HG03575 (cell line): ENCODE measurements around the gene SRBD1.

Experiments
- ATAC-seq: cut with Tn5 transposase; IDR thresholded peaks from one replicate; pipeline ENCODE4 v1.9.1; 2021; ENCODE audit not compliant: unreplicated experiment, insufficient number of reproducible peaks, low FRiP score; ENCODE audit errors: extremely low read depth

Gene SRBD1

GRCh38 chr2:45567974-45568789, 42.9 kb downstream of the SRBD1 start:
- ATAC-seq = peak; percentile 78

- no peak for ATAC-seq
Measured at GRCh38 chr2:45567288-45567963, 43.6 kb downstream of the SRBD1 start.

DNA sequence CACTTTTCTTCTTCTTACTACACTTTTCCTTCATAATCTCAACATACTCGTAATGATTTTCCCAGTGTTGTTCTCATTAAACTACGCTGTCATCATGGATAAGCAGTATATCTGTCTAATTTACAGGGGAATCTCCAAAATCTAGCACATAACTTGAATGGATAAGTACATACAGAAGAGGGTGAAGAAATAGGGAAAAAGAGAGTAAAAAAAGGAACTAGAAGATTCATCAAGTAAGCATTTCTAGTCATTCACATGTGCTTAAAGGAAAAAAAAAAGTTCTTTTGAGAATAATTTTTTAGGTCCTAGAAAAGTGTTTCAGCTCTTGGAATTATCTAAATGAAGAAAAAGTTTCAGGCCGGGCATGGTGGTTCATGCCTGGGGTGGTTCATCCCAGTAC, 51.6 kb downstream of the SRBD1 start:
- ATAC-seq = no peak

GRCh38 chr2:45554742-45555140, 56.3 kb downstream of the SRBD1 start:
- ATAC-seq = no peak

DNA sequence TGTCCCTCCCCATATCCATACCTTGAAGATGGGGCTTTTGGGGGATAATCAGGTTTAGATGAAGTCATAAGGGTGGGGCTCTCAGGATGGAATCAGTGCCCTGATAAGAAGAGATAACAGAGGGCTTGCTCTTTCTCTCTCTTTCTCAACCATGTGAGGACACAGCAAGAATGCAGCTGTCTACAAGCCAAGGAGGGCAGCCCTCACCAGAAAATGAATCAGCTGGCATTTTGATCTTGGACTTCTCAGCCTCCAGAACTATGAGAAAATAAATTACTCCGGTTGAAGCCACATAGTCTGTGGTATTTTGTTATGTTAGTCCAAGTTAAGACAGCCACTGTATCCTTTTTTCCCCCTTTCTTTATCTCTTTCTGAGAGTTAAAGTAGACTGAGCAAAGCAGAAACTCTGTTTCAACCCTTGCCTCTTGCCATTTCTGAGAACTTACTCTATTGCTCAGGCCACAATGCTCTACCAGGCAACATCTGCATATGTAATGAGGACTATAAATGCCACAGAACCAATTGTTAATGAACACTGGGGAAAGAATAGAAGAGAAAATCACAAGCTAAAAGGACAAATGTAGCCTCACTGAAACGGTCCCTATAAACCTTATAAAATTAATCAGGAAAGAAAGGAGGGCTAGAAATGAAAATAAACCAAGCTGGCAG, 56.9 kb downstream of the SRBD1 start:
- ATAC-seq = no peak

- no peak for ATAC-seq
Measured at GRCh38 chr2:45551862-45552261, 59.2 kb downstream of the SRBD1 start.

- no peak for ATAC-seq
Measured at GRCh38 chr2:45545943-45546342, 65.1 kb downstream of the SRBD1 start.

GRCh38 chr2:45543257-45543656, 67.8 kb downstream of the SRBD1 start:
- no peak for ATAC-seq

GRCh38 chr2:45542013-45542412, 69.1 kb downstream of the SRBD1 start:
- no peak for ATAC-seq

GRCh38 chr2:45541450-45541849, 69.6 kb downstream of the SRBD1 start:
- no peak for ATAC-seq

- ATAC-seq = no peak
Measured at GRCh38 chr2:45540942-45541341, 70.1 kb downstream of the SRBD1 start.

DNA sequence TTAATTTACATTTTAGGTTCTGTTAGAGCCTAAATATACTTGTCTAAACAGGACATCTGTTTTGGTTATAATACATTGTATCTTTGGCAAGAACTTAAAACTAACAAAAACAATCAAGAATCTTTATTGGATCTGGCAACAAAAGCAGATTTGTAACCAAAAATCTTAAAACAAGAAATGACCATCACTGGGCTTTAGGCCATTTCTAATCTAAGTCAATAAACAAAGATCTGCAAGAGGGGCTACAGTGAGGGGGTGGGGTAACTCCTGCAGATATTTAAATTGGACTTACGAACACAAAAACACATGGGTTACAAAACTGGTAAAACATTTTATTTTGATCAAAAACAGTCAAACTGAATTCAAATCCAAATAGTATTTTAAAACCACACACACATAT, 77.3 kb downstream of the SRBD1 start:
- ATAC-seq = no peak

DNA sequence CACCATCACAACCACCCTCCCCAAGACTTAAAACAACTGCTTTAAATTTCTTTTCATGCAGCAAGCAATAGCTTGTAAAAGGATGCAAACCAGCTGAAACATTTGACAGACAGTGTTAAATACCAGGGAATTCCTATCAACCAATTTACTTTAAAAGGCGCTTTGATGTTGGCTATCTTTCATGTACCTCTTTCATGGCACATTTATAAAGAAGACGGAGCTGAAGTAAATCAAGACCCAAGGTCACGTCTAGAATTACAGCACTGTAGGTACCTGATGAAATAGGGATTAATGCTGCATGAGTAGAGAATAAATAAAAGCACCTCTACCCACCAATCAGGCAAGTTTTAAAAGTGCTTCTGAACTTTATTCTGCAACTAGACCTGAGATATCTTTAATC, 78.9 kb downstream of the SRBD1 start:
- ATAC-seq = no peak

DNA sequence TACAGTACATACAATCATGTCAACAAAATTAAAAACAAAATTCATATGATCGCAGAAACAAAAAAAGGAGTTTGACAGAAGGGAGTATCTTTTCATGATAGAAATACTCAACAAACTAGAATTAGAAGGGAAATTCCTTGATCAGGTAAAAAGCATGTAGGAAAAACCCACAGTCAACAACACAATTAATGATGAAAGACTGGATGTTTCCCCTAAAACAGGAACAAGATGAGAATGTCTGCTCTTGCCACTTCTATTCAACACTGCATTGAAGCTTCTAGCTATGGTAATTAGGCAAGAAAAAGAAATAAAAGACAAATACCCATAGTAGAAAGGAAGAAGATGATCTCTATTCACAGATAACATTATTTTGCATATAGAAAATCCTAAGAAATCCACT, 87.1 kb downstream of the SRBD1 start:
- ATAC-seq = no peak

GRCh38 chr2:45518546-45518945, 92.5 kb downstream of the SRBD1 start:
- ATAC-seq = no peak

DNA sequence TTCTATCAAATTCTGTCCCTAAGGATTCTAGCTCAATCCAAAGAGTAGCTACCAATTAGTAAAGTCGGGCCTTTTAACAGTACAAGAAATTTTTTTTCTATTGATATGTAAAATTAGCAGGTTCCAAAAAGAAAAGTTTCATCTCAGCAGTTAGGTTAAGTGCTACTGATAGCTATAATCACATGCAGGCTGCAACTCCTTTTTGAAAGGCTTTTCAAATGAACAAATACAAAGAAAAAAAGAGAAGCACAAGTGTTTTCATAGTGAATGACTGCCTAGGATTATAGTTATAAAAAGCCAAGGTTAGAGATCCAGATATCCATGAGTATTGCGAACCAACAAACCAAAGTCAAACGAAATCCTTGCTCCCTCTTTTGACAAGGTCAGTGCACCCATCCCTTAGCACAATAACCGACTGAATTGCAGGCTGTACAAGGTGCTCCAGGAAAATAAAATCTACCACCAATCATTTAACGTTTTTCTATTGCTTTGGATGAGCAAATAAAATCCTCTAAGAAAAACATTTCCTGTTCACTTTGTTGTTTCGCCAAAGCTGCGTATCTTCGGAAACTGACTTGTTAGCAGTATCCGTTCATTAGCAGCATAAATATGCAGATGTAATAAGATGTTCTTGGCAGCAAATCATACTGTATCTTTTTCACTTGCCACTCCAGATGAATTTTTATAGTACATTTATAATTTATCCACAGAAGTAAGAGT, 100.2 kb downstream of the SRBD1 start:
- no peak for ATAC-seq

DNA sequence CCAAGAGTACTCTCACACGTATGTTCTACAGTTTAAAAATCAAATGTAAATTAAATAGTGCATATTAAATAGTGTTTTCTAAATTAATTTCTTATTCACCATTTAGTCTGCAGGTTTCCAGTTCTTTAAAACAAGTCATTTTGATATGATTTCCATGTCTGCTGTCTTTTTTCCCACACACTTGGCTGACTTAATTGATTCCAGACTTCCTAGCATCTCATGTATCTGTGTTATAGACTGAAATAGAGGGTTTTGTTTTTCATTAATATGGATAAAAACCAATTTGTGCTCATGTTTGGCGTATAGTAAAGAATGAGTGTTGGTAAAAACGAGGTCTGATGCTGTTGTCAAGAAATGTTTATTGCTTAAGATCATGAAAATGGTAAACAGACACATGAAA, 104.3 kb downstream of the SRBD1 start:
- ATAC-seq = no peak

DNA sequence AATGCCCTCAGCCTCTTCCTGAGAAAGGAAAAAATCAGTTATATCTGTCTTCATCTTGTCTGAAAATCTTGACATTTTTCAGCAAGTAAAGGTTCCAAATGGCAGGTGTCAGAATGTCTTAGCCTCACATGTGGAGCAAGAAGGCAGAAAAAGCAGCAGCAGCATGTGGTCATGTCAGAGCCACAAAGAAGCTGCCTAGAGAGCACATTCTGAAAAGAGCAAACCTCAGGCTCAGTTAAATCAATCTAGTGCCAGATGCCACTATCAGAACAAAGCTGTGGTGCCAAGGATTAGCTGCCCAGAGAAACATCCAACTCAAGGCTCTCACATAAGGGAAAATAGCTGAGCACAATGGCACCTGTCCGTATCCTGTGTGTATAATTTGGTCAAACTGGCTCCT, 105.9 kb downstream of the SRBD1 start:
- ATAC-seq = no peak
